SU-DHL-6 (cell line): Measurements from ENCODE around the gene KAT6B.

Experiments used
- CTCF ChIP-seq: fragments of 200-600 bp; sonication (generic); IDR thresholded peaks from one replicate; pipeline ENCODE4 v1.5.1; 2017; ENCODE audit warnings: antibody characterized with exemption, mild to moderate bottlenecking, low read length, moderate library complexity; ENCODE audit not compliant: insufficient read depth, poor library complexity, severe bottlenecking
- EZH2phosphoT487 ChIP-seq: fragments of 200-600 bp; sonication (generic), shearing (Covaris generic); conservative IDR thresholded peaks from 2 replicates; pipeline ENCODE4 v1.6.1; 2018; ENCODE audit warnings: mild to moderate bottlenecking, antibody characterized with exemption, low read length, moderate library complexity, mixed read lengths

DNA sequence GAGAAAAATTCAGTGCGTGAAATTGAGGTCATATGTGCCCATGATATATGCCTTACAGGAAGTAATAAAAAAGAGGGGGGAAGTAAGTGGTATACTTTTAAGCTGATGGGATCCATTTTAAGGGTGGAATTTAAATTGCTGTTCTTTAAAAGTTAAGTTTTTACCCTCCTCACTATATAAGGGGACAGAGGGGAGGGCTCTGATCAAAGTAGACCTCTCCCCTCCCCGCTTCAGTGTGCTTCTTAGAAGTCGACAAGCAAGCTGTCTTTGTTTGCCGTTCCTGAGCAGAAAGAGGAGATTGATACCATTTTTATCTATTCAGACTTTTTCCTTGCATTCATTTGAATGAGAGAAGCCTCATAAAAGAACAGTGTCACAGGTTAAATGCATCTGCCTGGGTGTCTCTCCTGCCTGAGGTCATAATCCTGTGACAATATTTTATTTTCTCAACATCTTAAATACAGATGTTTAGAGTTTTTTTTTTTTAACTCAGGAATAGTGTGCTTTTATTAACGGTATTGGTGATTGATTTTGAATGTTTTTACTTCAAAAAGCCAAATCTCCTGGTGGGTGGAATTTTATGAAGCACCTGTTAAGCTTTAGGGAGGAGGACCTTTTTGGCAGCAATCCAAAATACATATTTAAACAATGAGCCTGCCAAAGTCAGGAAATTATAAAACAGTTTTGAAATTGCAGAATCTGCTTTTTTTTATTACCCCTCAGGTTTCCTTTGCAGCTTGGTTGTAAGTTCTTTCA lies 141.7 kb downstream of the KAT6B start:
- TF ChIP-seq CTCF (no peak), EZH2phosphoT487 (no peak)
